Measurements from ENCODE around the gene SPAST.

DNA sequence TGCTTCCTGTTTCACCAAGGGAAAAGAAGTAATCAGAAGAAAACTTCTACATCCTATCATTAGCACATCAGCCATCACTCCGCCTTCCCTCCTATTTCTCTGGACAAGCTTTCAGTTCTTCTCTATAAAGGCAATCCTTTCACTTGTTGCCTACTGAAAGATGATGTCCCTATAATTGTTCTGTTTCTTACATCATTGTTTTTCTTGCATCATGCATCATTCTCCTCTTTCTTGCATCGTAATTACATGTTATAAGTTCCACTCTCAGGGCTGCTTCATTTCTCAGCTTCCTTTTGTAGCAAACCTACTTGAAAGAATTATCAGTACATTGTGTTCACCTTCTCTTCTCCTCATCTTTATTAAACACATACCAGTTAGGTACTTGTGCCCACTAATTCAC is 109.5 kb downstream of the SPAST start:
- TF ChIP-seq, protein P1, sequence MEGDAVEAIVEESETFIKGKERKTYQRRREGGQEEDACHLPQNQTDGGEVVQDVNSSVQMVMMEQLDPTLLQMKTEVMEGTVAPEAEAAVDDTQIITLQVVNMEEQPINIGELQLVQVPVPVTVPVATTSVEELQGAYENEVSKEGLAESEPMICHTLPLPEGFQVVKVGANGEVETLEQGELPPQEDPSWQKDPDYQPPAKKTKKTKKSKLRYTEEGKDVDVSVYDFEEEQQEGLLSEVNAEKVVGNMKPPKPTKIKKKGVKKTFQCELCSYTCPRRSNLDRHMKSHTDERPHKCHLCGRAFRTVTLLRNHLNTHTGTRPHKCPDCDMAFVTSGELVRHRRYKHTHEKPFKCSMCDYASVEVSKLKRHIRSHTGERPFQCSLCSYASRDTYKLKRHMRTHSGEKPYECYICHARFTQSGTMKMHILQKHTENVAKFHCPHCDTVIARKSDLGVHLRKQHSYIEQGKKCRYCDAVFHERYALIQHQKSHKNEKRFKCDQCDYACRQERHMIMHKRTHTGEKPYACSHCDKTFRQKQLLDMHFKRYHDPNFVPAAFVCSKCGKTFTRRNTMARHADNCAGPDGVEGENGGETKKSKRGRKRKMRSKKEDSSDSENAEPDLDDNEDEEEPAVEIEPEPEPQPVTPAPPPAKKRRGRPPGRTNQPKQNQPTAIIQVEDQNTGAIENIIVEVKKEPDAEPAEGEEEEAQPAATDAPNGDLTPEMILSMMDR (IDR thresholded peaks at IDR 0.05), result no peak
- no peak for TF ChIP-seq POLR2A (IDR thresholded peaks at IDR 0.05)
- TF ChIP-seq EP300 (IDR thresholded peaks at IDR 0.05), result no peak
